Osteoblast (primary cell): ENCODE results near the gene ANKRD7. TPM values are rescaled to one million over a fixed set of nuclear protein-coding genes. Genes with fewer than 3 reads are reported as not detected.

Experiments
- DNase-seq: peaks from one replicate; pipeline ENCODE4 v3.0.0; 2011; ENCODE audit warnings: low spot score, mixed read lengths; ENCODE audit not compliant: insufficient read length; ENCODE audit errors: missing footprints
- H2AFZ ChIP-seq: 2 replicates; pipeline ENCODE4 v1.6.0; 2011; ENCODE audit warnings: mild to moderate bottlenecking, low read length
- H3K27ac ChIP-seq: 2 replicates; pipeline ENCODE4 v1.5.1; 2011; ENCODE audit warnings: mild to moderate bottlenecking, low read depth, low read length, moderate library complexity
- H3K27me3 ChIP-seq: 2 replicates; pipeline ENCODE4 v1.6.0; 2012; ENCODE audit warnings: mild to moderate bottlenecking, control low read depth, inconsistent platforms, low read length, moderate library complexity; ENCODE audit not compliant: insufficient read depth
- H3K36me3 ChIP-seq: 2 replicates; pipeline ENCODE4 v1.5.1; 2011; ENCODE audit warnings: mild to moderate bottlenecking, low read length, control low read depth, moderate library complexity; ENCODE audit not compliant: insufficient read depth
- H3K4me1 ChIP-seq: 2 replicates; pipeline ENCODE4 v1.5.1; 2011; ENCODE audit warnings: mild to moderate bottlenecking, low read length, control low read depth, moderate library complexity; ENCODE audit not compliant: insufficient read depth
- H3K4me2 ChIP-seq: 2 replicates; pipeline ENCODE4 v1.6.0; 2011; ENCODE audit warnings: mild to moderate bottlenecking, low read length; ENCODE audit not compliant: insufficient read depth
- H3K4me3 ChIP-seq: fragments of 200-600 bp; sonication (generic); 3 replicates; pipeline ENCODE4 v1.5.1; 2012; ENCODE audit warnings: mild to moderate bottlenecking, low read length, inconsistent platforms; ENCODE audit not compliant: insufficient read depth
- H3K79me2 ChIP-seq: 2 replicates; pipeline ENCODE4 v1.6.0; 2012; ENCODE audit warnings: mild to moderate bottlenecking, low read length, control low read depth, inconsistent platforms; ENCODE audit not compliant: insufficient read depth
- H3K9me3 ChIP-seq: 2 replicates; pipeline ENCODE4 v1.5.1; 2011; ENCODE audit warnings: low read depth, low read length, control low read depth
- H4K20me1 ChIP-seq: 2 replicates; pipeline ENCODE4 v1.6.0; 2012; ENCODE audit warnings: mild to moderate bottlenecking, low read length, control low read depth; ENCODE audit not compliant: insufficient read depth
- CTCF ChIP-seq: IDR thresholded peaks from 2 replicates; pipeline ENCODE4 v1.5.1; 2011; ENCODE audit warnings: mild to moderate bottlenecking, low read depth, low read length, moderate library complexity; ENCODE audit errors: extremely low read depth
- total RNA-seq: library from RNA; depleted of rRNA; stranded (reverse); fragments of >200 nt; gene quantifications from 2 replicates; pipeline ENCODE4 v1.2.3, GENCODE V29; 2012

ANKRD7 gene
- total RNA-seq, 1 donor, result 3.3 TPM

- peak overlapping the region; percentile 98 for H3K4me2 ChIP-seq
Observed at GRCh38 chr7:118183428-118183785, 41.1 kb upstream of the ANKRD7 start.

DNA sequence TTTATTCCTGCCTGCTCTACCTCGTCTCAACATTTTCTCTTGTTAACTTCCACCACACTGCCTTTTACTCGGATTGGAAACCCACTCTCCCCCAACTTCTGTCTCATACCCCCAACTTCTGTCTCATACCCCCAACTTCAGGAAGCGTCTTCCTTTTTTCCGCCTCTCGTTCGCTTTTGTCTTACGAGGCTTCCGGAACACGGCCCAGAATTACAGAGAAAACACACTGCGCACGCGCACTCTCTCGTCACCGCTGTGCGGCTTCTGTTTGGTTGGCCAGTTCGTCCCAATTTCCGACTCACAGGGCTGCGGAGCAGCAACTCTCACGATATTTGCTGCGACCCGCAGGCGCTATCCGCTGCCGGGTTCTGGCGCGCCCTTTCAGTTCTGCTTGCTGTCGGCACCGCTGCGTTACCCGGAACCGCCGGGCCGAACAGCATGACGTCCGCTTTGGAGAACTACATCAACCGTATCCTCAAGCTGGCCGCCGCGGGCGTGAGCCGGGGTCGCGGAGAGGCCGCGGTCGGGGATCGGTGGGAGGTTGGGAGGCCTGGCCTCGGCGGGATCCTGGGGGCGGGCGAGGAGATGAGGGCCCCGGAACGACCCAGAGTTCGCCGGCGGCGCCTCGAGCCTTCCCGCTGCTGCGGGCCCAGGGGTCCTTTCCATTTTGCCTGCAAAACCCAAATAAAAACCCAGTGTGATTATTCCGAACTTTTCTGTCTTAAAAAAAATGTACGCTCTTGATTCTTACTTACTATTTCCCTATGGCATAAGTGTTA is 40.5 kb upstream of the ANKRD7 start, which contains the start of gene LSM8:
LSM8 (plus strand) TSS at position 379 of the 779 bp plus-strand sequence; CDS start at position 439, 60 bp downstream.
- peak within 1 kb of the TSS; percentile 80 for H3K27ac ChIP-seq
- TF ChIP-seq CTCF, result no peak

More at GRCh38 chr7:118183428-118183785, 41.1 kb upstream of the ANKRD7 start:
- H3K4me3 ChIP-seq, result peak overlapping the region; percentile 84
- H3K9me3 ChIP-seq, result no peaks in the 10 kb centered on the region
- H3K36me3 ChIP-seq, result no peaks in the 10 kb centered on the region
- no peak for TF ChIP-seq CTCF
- H3K27ac ChIP-seq, result peak overlapping the region; percentile 80
- peak overlapping the region; percentile 90 for H2AFZ ChIP-seq
- H3K4me1 ChIP-seq, result peaks cover 24% of the 10 kb centered on the region
- DNase-seq, result no peak
- peaks cover 36% of the 10 kb centered on the region for H3K79me2 ChIP-seq
- H3K27me3 ChIP-seq, result no peaks in the 10 kb centered on the region
- H4K20me1 ChIP-seq, result no peaks in the 10 kb centered on the region

DNA sequence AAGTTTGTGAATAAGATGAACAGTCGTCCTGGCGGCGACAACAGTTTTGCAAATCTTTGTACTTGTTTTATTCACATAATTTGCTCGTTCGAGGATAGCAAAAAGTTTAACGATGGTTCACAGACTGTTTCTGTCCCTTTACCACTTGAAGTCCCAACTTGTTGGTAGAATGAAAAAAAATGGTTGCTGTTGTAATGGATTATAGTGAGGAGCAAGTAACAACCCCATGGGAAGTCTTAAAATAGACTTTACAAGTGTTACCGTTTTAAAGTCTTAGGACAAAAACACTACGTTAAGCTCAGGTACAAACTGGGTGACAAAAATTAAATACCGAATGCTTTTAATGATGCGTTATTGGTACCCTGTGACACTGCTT is 40.0 kb upstream of the ANKRD7 start:
- Histone ChIP-seq H3K27ac (peak overlapping the region; percentile 80), H2AFZ (peak overlapping the region; percentile 78), H3K36me3 (no peaks in the 10 kb centered on the region), H4K20me1 (no peaks in the 10 kb centered on the region), H3K4me2 (peak overlapping the region; percentile 93), H3K27me3 (no peaks in the 10 kb centered on the region), H3K79me2 (peaks cover 36% of the 10 kb centered on the region), H3K4me3 (peak overlapping the region; percentile 84), H3K9me3 (no peaks in the 10 kb centered on the region), H3K4me1 (peaks cover 24% of the 10 kb centered on the region)
- no peak for TF ChIP-seq CTCF
- no peak for DNase-seq

More for the DNA sequence above, 40.5 kb upstream of the ANKRD7 start, which contains the start of gene LSM8:
- peaks cover 24% of the 10 kb centered on the region for H3K4me1 ChIP-seq
- peak within 1 kb of the TSS; percentile 98 for H3K4me2 ChIP-seq
- DNase-seq, result peak; percentile 96
- no peaks in the 10 kb centered on the region for H4K20me1 ChIP-seq
- H3K9me3 ChIP-seq, result no peaks in the 10 kb centered on the region
- no peaks in the 10 kb centered on the region for H3K27me3 ChIP-seq
- no peaks in the 10 kb centered on the region for H3K36me3 ChIP-seq
- peak within 1 kb of the TSS; percentile 90 for H2AFZ ChIP-seq
- peak within 1 kb of the TSS; percentile 84 for H3K4me3 ChIP-seq
- H3K79me2 ChIP-seq, result peaks cover 36% of the 10 kb centered on the region

- Histone ChIP-seq H3K36me3 (no peaks in the 10 kb centered on the region), H3K4me1 (peaks cover 24% of the 10 kb centered on the region), H3K27ac (peak overlapping the region; percentile 80), H3K27me3 (no peaks in the 10 kb centered on the region), H4K20me1 (no peaks in the 10 kb centered on the region), H3K4me2 (peak overlapping the region; percentile 93), H3K79me2 (peaks cover 36% of the 10 kb centered on the region), H3K4me3 (peak overlapping the region; percentile 84), H3K9me3 (no peaks in the 10 kb centered on the region), H2AFZ (no peak overlapping the region)
- no peak for TF ChIP-seq CTCF
- no peak for DNase-seq
Observed at GRCh38 chr7:118185163-118185860, 39.2 kb upstream of the ANKRD7 start.
